ENCODE results near the gene BRINP3.

Gene BRINP3

DNA sequence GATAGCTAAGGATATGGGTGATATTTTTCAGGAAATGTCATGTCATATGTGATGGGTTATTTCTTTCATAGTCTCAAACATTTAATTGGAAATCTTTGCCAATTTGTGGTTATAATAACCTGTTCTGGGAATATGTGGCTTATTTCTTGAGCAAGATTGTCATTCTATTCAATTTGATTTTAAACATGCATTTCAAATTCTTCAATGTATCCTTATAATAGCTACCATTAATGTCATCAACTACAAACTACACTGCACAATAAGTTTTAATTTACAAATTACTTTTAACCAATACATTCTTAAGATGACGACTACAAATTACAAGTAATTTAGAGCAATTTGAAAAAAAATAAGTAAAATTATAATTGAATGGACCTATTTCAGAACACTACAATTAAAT, 164.9 kb downstream of the BRINP3 start:
- DNase-seq = no peak

DNA sequence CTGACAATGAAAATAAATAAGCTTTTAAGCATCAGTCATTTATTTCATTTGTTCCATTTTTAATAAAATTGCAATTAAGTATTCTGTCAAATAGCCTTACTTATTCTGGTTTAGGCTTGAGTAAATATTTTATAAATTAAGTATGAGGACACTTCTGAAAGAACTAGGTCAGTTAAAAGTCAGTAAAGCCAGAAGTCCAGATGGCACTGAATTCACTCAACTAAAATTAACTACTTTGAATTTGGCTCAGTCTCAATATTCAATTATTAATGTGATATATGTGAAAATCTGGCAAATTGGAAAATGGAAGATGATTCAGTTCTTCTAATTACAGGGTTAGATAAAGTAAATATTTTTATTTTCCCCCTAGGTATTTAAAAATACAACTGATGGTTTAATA, 174.2 kb downstream of the BRINP3 start:
- DNase-seq = no peak

DNA sequence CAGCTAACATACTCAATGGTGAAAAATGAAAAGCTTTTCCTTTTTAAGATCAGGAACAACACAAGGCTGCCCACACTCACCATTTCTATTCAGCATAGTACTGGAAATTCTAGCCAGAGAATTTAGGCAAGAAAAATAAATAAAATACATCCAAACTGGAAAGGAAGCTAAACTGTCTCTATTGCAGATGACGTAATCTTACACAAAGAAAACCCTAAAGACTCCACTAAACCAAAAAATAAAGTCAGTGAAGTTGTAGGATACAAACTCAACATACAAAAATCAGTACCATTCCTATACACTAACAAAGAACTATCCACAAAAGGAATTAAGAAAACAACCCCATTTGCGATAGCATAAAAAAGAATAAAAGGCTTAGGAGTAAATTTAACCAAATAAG, 181.2 kb downstream of the BRINP3 start:
- no peak for DNase-seq

DNA sequence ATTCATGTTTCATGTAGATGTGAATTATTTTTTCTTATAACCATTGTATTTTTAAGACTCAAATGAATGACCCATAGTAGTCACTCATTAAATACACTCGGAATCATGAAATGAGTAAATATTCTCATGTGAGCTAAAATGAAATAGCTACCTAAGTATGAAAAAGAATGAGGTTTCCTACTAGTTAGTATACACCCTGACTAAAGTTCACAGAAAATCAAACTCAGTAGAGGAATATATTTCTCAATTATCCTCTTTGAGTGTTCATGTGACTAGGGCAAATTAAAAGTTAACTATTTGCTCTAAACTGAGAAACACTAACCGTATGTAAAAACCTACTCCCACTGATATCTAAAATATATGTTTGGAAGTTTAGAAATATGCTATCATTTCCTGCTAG, 187.8 kb downstream of the BRINP3 start:
- DNase-seq = no peak

DNA sequence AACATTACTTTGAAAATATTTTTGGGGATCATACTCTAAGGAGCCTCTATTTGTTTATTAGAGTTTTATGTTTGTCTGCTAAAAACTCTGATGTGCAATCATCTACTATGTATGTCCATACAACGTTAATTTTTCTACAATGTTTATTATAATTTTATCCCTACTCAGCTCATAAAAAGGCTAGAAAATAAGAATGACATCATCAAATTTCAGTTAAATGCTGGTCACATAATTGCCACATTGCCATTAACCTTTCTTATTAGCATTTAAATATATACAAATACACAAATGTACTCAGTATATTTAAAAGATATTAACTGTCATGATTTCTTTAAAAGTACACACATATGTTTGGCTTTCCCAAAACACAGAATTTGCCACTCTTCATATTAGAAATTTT, 191.6 kb downstream of the BRINP3 start:
- no peak for DNase-seq

DNA sequence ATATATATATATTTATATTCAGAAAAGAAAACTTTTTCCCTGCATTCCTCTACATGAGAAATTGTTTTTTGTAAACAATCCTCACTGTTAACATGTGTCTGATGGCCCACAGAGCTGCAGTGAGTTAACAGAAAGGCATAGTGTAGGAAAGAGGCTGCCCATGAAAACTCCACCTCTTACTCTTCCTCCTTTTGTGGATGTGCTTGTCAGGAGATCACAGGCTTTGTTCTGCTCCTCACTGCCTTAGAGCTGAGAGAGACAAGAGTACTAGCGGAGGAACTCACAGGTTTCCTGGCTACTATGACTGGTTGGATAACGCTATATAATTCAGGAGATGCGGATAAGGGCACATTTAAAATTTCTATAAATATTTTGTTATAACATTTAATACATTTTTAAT, 200.6 kb downstream of the BRINP3 start:
- DNase-seq = no peak

DNA sequence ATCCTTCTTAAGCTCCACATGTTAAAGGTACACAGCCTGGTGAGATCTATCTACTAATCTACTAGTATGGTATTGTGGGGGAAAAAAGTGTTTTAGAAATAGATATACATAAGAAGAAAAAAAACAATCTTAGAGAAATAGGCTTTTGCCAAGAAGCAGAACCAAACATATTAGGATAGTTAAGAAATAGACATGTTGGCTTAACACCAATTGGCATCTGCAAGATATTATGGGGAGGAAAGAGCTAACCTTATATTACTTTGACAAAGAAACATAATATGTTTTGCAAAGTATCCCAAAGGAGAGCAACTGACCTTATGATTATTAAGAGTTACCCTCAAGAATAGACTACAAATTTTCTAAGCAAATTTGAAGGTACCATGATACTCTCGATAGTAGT, 202.9 kb downstream of the BRINP3 start:
- DNase-seq = no peak

DNA sequence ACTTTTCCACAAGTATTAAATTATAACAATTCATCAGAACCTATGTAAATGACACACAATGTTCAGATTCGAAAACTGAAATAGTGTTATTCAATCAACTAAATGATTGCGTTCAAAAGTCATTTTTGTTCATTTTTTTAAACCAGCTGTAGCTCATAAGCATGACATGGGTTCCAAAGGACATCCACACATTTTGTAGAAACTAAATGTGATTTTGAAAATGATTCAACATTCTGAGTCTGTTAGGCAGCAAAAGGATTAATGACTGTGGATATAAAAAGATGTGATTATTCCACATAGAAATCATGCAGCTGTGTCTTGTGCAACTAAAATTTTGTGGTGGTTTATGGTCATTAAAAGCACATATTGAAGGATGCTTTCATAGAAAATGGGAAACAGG, 204.5 kb downstream of the BRINP3 start:
- no peak for DNase-seq

DNA sequence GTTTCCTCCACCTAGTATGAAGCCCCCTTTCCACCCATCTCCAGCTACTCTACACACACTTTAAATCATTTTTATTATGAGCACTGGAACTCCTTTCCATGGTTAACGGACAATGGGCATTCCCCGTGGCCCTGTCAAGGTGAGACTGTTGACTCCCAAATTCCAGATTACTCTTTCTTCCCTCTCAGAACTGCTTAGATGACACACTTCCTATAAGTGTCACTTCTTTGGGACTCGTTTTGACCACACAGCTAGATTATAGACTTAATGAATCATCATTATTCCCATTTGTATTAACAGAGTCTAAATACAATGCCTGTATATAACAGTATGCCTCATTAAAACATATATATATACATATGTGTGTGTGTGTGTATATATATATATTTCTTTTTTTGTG, 215.1 kb downstream of the BRINP3 start:
- no peak for DNase-seq

DNA sequence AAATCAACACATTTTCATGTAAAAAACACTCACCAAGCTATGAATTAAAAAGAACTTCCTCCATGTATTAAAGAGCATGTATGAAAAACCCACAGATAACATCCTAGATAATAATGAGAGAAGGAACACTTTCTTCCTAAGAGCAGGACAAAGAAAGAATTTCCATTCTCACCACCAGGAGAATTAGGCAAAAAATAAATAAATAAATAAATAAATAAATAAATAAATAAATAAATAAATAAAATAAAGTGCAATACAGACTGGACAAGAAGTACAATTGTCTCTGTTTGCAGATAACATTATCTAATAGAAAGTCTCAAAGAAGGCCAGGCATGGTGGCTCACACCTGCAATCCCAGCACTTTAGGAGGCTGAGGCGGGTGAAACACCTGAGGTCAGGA, 218.2 kb downstream of the BRINP3 start:
- DNase-seq = no peak

DNA sequence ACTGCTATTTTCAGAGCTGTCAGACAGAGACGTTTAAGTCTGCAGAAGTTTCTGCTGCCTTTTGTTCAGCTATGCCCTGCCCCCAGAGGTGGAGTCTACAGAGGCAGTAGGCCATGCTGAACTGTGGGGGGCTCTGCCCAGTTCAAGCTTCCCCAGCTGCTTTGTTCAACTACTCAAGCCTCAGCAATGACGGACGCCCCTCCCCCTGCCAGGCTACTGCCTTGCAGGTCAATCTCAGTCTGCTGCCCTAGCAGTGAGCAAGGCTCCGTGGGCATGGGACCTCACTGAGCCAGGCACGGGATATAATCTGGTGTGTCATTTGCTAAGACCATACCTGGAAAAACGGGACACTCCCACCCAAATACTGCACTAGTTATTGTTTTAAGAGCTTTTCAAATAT, 219.7 kb downstream of the BRINP3 start:
- DNase-seq = no peak

DNA sequence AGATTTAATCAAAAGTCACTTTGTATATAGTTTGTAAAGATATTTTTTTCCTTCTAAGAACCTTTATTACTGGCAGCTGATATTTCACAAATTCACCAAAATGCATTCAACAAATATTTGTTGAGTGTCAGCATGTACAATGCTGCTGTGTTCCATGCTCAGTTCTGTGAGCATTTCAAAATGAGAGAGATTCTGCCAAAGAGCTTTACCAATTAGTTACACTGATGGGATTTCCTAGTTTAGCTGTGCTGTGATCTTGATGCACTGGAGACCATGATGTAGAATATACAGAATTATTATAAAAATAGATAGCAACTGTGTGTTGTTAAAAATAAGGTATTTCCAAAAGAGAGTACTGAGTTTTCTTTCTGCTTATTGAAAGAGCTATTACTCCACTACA, 225.6 kb downstream of the BRINP3 start:
- DNase-seq = no peak

DNA sequence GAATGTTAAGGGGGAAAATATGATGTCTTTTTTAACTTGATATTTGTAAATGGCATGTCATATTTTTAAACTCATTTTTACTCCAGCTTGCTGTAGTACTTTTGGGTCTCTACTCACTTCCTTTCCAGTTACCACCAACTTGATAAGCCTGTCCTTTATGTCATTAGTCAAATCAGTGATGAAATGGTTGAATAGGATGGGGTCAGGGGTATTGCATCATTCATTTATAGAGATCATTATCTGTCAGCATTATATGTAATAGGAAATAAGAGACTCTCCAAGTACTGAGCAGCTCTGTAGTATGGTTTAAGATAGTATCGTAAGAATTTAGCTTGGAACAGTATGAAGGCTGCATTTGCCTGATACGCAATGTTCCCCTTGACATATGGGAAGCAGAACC, 227.3 kb downstream of the BRINP3 start:
- no peak for DNase-seq

DNA sequence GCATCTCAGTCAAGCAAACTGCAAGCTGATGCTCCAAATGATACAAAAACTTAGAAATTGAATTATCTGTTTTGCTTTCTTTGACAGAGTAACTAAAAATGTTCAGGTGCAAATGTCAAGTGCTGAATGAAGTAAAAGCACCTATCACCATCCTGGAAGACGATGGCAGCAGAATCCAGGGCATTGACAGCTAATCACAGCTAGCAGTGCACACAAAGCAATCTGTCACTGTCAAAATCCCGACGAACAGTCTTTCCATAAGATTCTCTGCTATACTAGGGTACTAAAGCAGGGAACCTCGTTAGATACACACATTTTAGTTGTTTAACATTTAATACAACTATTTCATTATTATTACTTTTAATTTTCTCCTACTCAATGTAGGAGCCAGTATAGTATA, 233.3 kb downstream of the BRINP3 start:
- DNase-seq = no peak

DNA sequence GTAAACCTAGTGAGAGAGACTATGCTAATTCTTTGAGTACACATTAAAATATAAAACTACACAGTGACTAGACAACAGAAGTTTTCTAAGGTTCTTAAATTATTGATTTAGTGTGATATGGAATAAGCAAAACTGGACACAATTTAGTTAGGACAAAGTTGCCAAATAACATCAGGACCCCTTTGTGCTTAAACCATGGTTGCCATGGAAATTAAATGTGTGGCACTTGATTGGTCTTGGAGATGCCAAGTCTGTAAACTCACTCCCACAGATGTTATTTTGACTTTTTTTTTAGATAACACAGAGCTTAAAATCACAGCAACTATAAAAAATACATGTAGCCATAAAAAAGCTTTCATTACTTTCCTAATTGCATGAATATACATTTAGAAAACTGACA, 234.6 kb downstream of the BRINP3 start:
- no peak for DNase-seq

DNA sequence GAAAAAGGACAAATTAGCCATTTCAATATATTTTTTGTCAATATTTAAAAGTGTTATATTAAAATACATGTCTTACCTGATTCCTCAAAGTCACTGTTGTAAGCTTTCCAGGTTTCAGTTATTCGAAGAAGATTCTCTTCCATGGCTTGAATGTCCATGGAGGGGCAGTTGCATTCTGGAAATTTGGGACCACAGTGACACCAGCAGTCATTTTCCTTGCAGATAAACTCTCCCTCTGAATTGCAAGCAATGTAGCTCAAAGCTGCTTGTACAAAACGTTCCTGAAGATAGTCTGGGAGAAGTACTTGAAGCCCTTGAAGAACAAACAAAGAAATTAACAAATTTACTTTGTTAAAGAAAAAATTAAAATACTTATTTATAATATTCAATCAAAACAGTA, 251.7 kb downstream of the BRINP3 start:
- no peak for DNase-seq

DNA sequence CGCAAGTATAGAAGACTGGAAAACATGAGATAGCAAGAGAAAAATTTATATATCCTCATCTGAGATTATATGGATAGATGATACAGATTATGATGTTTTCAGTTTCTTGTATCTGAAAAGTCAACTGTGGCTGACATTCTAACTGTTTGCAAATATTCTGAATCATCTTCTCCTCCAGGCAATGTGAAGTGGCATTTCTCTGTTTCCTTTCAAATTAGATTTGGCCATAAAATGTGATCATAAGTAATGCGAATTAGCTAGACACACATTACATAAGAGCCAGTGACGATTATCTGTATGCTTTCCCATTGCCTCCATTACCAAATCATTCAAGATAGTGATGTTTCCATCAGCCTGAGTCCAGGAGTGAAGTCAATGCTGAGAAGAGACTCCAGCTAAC, 265.2 kb downstream of the BRINP3 start:
- no peak for DNase-seq

DNA sequence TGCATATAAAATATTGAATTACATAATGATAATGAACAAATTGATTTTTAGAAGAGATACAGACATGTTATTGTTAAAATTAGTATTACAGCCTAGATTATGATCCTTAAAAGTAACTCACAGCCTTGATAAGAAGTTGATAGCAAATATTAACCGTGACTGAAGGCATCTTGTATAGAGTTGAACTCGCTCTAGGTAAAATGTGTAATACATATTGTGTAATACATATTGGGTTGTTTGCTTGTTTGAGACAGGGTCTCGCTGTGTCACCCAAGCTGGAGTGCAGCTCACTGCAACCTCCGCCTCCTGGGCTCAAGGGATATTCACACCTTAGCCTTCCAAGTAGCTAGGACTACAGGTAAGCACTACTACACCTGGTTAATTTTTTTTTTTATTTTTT, 269.9 kb downstream of the BRINP3 start:
- no peak for DNase-seq

DNA sequence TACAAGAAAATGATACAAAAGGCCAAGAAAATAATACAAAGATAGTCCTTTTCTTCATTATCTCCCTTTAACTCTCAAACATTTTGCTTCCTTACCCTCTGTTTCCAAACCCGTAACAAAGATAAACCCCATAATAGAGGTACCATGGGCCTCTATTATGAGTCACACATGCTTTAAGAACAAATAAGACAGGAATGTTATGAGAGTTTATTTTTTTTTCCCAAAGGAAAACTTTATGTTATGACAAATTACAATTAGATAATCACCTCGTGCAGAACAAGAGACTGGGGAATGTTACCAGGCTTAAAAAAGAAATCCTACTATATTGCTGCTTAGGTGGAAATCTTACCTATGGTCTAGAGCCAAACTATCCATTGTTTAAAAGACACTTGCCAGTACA, 272.0 kb downstream of the BRINP3 start:
- no peak for DNase-seq

DNA sequence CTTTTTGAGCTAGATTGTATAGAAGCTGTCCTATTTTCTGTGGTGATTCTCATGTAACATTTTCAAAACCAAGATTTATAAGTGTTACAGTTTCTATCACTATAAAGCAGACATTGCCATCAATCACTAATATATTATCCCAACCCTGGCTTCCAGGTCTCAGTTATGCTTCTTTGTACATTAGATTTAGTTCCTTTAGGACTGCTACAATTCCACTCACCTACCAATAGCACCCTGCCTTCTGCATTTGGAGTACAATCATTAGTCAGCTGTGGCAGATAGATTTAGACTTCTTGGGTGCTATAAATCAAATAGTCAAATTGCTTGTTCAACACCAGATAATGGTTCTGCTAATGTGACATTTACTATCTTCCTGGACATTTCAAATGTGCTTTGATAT, 281.6 kb downstream of the BRINP3 start:
- DNase-seq = no peak

DNA sequence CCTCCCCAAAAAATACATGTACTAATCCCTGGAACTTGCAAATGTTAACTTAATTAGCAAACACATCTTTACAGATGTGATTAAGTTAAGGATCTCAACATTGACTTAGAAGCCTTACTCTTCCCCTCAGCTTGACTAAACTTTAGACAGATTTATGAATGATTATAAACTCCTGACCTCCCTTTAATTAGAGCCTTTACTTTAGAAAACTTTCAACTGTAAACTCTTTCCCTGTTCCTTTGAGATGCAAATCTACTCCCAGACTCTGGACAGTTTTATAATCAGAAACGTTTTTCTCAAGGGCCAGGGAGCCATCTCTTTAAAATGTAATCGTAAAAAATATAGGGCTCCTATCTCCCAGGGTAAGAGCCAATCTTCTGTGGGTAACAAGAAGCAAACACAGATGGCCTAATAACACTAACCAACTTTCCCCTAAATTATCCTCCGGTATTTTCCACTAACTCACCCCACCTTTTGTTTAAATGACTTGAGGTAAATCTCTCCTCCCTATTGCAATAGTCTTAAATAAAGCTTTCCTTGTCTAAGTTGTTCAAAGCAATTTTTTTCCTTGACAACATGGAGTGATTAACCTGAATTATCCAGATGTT, 284.1 kb downstream of the BRINP3 start:
- no peak for DNase-seq

DNA sequence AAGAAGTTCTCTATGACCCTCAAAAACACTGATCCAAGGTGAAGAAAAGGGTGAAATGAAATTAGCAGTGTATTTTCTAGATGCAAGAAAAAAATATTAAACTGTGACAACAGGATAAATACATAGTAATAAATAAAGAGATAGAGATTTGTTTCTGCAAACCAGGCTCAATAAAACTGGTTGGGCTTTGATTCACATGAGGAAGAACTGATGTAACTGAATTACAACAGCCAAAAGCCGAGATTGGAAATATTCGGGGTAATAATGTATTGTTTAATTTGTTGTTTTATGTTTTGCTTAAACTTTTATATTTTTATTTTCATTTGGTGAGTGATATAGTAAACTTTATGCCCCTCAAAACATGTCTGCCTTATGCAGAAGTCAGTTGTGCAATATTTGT, 285.0 kb downstream of the BRINP3 start:
- DNase-seq = no peak

DNA sequence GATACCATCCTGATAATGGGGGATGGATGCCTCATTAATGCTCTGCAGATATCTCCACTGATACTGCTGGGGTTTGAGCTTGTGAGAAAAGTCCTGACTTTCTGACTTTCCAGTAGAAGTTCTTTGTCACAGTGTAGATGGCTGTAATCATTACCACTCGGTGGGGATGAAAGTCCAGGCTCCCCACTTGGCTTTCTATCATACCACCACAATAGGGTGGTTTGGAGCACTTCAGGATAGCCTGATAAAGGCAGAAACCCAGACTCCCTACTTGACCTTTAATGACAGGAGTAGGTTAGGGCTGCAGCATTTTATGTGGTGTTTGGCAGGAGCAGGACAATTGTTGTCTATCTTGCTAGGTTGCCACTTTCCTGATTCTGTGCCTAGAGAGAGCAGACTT, 294.1 kb downstream of the BRINP3 start:
- DNase-seq = no peak

DNA sequence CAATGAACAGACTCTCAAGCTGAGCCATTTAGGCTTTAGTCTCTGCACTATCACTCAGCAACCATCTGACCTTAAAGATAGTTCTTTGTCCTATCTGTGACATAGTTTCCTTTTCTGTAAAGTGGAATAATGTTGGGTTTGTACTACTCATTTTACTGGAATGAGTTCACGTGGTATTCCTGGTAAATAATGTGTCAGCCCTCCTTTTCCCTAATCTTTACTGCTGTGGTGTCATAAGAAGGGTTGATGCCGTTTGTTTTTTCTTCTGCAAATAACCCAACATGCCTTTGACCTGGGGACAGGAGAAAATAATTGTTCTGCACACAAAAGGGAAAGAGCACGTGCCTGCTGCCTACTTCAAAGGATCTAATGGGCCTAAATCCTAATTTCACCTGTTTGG, 297.8 kb downstream of the BRINP3 start:
- peak; percentile 23 for DNase-seq

DNA sequence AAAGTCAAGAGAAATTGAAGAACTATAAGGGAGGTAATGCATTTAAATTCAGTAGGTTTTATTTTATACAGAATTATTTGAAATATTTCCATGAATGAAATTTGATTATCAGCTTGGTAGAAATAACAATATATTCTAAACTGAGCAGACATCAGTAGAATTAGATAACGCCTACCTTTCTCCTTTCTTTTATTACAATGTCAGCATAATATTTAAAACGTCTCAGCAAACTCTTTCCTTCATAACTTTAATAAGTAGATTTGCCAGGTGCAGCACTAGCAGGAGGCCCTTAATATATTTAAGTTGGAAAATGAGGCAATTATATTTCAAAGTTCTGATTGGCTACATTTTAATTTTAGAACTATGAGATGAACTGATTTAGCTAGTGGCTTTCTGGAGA, 298.8 kb downstream of the BRINP3 start:
- no peak for DNase-seq

DNA sequence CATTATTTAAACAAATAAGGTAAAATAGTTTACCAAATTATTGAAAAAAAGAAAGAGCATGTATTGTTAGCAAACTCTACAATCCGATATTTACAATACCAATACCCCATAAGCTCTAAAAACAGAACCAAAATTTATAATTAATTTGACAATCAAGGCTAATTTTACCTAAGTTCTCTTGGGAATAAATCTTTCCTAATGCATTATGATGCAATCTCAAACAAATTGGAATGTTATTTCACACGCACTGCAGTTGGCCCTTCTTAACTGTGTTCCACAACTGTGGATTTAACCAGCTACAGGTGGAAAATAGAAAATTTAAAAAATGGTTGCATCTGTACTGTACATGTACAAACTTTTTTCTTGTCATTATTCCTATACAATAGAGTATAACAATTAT, 300.1 kb downstream of the BRINP3 start:
- DNase-seq = no peak

All from kidney glomerular epithelial cell (primary cell).